ENCODE results near the gene RMDN3. TPM values are rescaled to one million over a fixed set of nuclear protein-coding genes. Genes with fewer than 3 reads are reported as not detected.
A peak's percentile ranks its signal among the peaks of the same experiment; 100 is the strongest.

Gene RMDN3
- total RNA-seq, 2 experiments from 2014 or later, result 30.9 to 33.1 TPM

DNA sequence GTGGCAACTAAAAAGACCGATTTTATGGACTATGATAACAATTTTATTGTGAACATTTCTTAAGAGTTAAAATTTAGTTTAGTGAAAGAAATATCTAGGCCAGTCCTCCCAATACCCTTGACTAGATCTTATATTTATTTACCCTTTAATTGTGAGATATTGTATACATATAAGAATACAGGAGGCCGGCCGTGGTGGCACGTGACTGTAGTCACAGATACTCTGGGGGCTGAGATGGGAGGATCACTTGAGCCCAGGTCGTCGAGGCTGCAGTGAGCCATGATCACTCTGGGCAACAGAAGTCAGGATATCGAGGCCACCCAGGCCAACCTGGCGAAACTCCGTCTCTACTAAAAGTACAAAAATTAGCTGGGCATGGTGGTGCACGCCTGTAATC is 756 bp upstream of the RMDN3 start:
- H3K27me3 Mint-ChIP-seq, result no peaks in the 10 kb centered on the region
- DNase-seq (no peak), ATAC-seq (no peak)
- CTCF ChIA-PET, result interaction anchor here (1.4 kb wide), 1 partner anchor 9 kb away, joined by 4 read pairs; no protein-coding TSS in a partner anchor
- peak overlapping the region; percentile 88 for H3K4me3 Mint-ChIP-seq
- no peaks in the 10 kb centered on the region for H3K9me3 Mint-ChIP-seq (ENCODE audit: low read depth)
- H3K36me3 Mint-ChIP-seq, result peaks cover 10% of the 10 kb centered on the region
- H3K27ac Mint-ChIP-seq, result peak overlapping the region; percentile 99
- peaks cover 28% of the 10 kb centered on the region for H3K4me1 Mint-ChIP-seq

DNA sequence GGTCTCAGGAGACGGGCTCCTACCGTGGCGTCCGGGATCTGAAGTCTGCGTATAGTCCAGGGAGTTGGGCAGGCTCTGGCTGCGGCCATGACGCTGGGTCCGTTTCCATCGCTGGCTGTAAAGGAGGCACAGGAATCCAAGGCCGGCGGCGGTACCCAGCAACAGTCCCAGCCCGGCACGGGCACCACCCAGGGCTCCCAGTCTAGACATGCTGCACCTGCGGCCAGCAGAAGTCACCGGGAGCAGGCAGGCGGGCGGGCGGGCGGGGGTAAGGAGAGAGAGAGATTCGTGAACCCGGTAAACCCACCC is 526 bp downstream of the RMDN3 start:
- Mint-ChIP-seq H3K27ac (peak overlapping the region; percentile 99), H3K4me3 (peak overlapping the region; percentile 88), H3K9me3 (ENCODE audit: low read depth) (no peaks in the 10 kb centered on the region), H3K4me1 (peaks cover 26% of the 10 kb centered on the region), H3K36me3 (peaks cover 10% of the 10 kb centered on the region), H3K27me3 (no peaks in the 10 kb centered on the region)
- DNase-seq (peak; percentile 58), ATAC-seq (peak; percentile 21)
- CTCF ChIA-PET, result interaction anchor here (1.2 to 2.6 kb wide), 3 partner anchors 10 to 28 kb away, joined by 5 to 21 read pairs (median 5); partner anchors contain the start of gene GCHFR

DNA sequence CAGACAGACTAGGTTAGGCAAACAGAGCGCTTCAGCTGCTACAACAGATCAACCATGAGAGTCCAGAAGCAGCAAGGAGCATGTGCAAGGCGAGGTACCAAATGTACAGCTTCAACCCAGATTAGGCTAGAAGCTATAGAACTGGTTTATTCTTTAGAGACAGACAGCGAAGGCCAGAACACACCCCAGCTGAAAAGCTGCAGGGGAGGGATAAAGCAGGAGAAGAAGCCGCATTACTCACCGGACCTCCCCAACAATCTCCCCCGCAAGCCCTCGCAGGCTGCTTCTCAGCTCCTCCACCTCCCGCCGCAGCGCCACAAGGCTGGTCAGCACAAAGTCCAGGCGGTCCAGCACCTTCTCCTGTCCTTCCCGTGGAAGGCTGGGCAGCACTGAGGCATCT is 3.3 kb downstream of the RMDN3 start:
- Mint-ChIP-seq H3K36me3 (peaks cover 13% of the 10 kb centered on the region), H3K4me1 (peaks cover 33% of the 10 kb centered on the region), H3K27ac (no peak overlapping the region), H3K4me3 (no peak overlapping the region), H3K27me3 (no peaks in the 10 kb centered on the region), H3K9me3 (ENCODE audit: low read depth) (no peaks in the 10 kb centered on the region)
- DNase-seq (no peak), ATAC-seq (no peak)
- CTCF ChIA-PET, result interaction anchor here (0.8 to 2.6 kb wide), 5 partner anchors 8 to 31 kb away, joined by 3 to 21 read pairs (median 7); partner anchors contain the start of gene GCHFR

GRCh38 chr15:40750885-40751284 is 4.2 kb downstream of the RMDN3 start:
- Mint-ChIP-seq H3K4me3 (no peak overlapping the region), H3K4me1 (peaks cover 38% of the 10 kb centered on the region), H3K9me3 (ENCODE audit: low read depth) (no peaks in the 10 kb centered on the region), H3K36me3 (peaks cover 13% of the 10 kb centered on the region), H3K27me3 (no peaks in the 10 kb centered on the region), H3K27ac (no peak overlapping the region)
- DNase-seq, result no peak
- ATAC-seq, result no peak
- CTCF ChIA-PET, result interaction anchor here (2.1 to 2.4 kb wide), 3 partner anchors 13 to 32 kb away, joined by 5 to 7 read pairs (median 7); partner anchors contain the start of gene GCHFR

- Mint-ChIP-seq H3K27ac (peak overlapping the region; percentile 42), H3K4me1 (peaks cover 50% of the 10 kb centered on the region), H3K9me3 (ENCODE audit: low read depth) (no peaks in the 10 kb centered on the region), H3K27me3 (no peaks in the 10 kb centered on the region), H3K36me3 (peaks cover 21% of the 10 kb centered on the region), H3K4me3 (no peak overlapping the region)
- CTCF ChIA-PET, result interaction anchor here (2.3 kb wide), 1 partner anchor 33 kb away, joined by 7 read pairs; no protein-coding TSS in a partner anchor
- no peak for DNase-seq
- ATAC-seq, result no peak
These were observed 5.9 kb downstream of the RMDN3 start for GRCh38 chr15:40749151-40749630.

DNA sequence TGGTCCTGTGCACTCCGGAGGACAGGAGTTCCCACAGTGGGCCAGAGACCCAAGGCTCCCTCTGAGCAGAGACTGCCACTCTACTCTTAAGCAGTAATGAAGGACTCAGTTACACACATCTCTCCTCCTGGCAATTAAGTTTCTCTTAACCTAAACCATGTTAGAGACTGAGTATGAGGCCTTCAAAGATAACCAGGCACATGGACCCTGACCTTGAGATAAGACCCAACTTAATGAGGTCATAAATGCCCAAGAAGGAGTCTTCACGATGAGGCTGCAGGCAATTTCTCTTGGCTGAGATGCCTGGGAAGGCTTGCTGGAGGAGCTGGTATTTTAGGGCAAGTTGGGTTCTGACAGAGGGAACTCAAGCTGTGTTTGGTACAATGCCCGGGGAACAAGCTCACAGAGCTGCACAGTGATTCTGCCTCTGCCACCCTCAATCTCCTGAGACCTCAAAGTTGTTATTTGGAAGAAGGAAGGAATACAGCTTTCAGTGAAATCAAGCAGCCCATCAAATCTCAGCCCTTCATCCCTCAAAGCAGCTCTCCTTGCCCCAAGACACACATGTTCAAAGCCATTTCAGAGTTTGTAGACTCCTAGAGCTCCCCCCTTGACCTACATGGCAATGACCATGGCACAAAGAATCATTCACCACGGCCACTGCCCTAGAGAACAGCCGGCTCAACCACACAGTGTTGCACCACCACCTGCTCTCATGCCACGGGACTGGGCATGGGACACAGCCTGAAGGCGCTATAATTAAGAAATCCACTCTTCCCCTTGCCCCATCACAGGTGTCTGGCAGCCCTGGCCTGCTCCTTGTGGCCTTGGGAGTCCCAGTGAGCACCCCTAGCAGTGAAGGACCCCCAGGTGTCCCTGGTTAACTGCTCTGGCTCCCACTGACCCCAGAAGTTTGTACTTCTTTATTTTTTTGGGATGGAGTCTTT is 7.1 kb downstream of the RMDN3 start:
- no peak overlapping the region for H3K4me3 Mint-ChIP-seq
- no peaks in the 10 kb centered on the region for H3K27me3 Mint-ChIP-seq
- no peak for DNase-seq
- H3K4me1 Mint-ChIP-seq, result peaks cover 51% of the 10 kb centered on the region
- peaks cover 24% of the 10 kb centered on the region for H3K36me3 Mint-ChIP-seq
- no peak for ATAC-seq
- CTCF ChIA-PET, result interaction anchor here (1.3 kb wide), 1 partner anchor 53 kb away, joined by 3 read pairs; the partner anchor contains the start of gene RAD51
- H3K9me3 Mint-ChIP-seq (ENCODE audit: low read depth), result no peaks in the 10 kb centered on the region
- peak overlapping the region; percentile 25 for H3K27ac Mint-ChIP-seq

DNA sequence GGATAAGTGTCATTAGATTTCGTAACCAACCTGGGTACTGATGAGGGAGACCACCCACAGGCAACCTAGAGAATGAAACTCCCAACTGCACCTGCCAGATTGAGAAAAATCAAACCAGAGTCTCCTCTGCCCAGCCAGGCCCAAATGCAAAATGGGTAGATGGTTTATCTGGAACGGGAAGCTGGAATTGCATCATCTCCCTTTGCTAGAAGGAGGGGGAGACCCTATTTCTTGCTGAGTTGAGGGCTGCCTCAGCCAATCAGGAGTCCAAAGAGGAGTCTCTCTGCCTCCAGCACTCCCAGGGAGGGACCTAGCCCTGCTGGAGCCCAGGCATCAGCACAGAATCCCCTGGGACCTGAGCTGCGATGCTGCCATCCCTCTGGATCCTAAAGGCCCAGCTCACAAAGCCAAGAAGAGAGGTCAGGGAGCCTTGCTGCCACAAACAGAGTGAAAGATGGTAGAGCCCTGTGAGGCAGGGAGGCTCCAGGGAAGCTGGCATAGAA is 8.1 kb downstream of the RMDN3 start:
- Mint-ChIP-seq H3K4me1 (peaks cover 50% of the 10 kb centered on the region), H3K36me3 (peaks cover 30% of the 10 kb centered on the region), H3K27me3 (no peaks in the 10 kb centered on the region), H3K4me3 (no peak overlapping the region), H3K9me3 (ENCODE audit: low read depth) (no peaks in the 10 kb centered on the region), H3K27ac (peak overlapping the region; percentile 6)
- DNase-seq (no peak), ATAC-seq (no peak)
- CTCF ChIA-PET, result interaction anchor here (0.6 to 4.1 kb wide), 3 partner anchors 35 to 139 kb away, joined by 3 to 23 read pairs (median 3); partner anchors contain the start of gene RAD51

DNA sequence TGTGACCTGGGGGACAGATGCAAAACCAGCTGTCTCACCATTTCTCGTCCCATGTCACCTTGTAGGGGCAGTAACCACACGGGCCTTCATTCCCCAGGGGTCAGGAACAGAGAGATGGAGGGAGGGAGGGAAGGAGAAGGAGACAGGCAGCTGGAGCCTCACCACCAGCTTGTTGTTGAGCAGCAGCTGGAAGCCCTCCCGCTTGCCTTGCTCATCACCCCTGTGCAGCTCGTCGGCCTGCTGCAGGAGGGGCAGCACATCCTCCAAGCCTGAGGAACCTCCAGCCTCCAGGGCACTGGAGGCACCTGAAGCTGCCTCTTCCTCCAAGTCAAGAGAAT is 10.3 kb downstream of the RMDN3 start:
- CTCF ChIA-PET, result interaction anchor here (0.8 to 4.1 kb wide), 12 partner anchors 8 to 147 kb away, joined by 3 to 23 read pairs (median 6); partner anchors contain the start of gene GCHFR
- H3K27ac Mint-ChIP-seq, result peak overlapping the region; percentile 97
- DNase-seq, result no peak
- no peaks in the 10 kb centered on the region for H3K9me3 Mint-ChIP-seq (ENCODE audit: low read depth)
- no peak overlapping the region for H3K4me3 Mint-ChIP-seq
- H3K36me3 Mint-ChIP-seq, result peaks cover 33% of the 10 kb centered on the region
- no peak for ATAC-seq
- H3K4me1 Mint-ChIP-seq, result peaks cover 52% of the 10 kb centered on the region
- H3K27me3 Mint-ChIP-seq, result no peaks in the 10 kb centered on the region

DNA sequence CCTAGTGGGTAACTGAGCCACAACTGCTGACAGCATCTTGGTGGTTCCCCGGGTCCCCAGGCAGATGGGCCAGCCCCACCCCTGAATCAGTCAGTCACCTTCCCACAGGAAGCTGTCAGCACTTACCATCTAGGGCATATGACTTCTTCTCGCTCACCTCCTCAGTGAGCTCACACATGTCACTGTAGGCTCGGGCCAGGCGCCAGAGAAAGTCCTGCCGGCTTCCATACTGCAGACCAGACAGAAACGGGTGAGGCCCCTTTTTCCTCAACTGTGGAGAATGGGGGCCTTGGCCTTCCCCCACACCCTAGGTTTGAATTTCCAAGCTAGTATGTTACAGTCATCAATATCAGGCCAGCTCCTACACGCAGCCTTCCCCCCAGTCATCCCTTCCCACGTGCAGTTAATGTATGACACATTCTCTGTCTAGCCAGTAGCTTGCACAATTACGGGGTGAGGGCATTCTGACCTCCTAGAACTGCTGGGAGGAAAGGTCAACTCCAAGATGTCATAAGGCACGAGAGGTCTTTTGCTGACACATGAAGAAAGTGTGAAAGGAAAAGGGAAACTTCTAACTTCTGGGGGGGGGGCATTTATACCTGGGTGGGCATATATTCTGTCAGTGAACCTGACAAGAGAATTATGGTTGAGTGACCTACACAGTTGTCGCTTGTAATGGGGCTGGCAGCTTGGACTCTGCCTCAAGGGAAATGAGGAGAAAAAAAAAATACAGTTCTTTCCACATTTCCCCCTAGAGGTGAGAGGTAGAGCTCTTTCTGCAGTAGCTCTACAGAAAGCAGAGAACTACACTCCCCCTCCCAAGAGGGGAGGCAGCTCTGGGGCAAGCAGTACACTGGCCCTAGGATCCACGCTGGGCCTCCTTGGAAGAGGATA is 10.9 kb downstream of the RMDN3 start:
- Mint-ChIP-seq H3K4me1 (peaks cover 52% of the 10 kb centered on the region), H3K27ac (peak overlapping the region; percentile 97), H3K27me3 (no peaks in the 10 kb centered on the region), H3K36me3 (peaks cover 36% of the 10 kb centered on the region), H3K4me3 (peak overlapping the region; percentile 39), H3K9me3 (ENCODE audit: low read depth) (no peaks in the 10 kb centered on the region)
- CTCF ChIA-PET, result interaction anchor here (0.6 to 4.1 kb wide), 20 partner anchors 9 to 150 kb away, joined by 3 to 23 read pairs (median 6); partner anchors contain the start of genes GCHFR, RAD51 and VPS18
- ATAC-seq, result peak; percentile 98
- DNase-seq, result peak; percentile 92

DNA sequence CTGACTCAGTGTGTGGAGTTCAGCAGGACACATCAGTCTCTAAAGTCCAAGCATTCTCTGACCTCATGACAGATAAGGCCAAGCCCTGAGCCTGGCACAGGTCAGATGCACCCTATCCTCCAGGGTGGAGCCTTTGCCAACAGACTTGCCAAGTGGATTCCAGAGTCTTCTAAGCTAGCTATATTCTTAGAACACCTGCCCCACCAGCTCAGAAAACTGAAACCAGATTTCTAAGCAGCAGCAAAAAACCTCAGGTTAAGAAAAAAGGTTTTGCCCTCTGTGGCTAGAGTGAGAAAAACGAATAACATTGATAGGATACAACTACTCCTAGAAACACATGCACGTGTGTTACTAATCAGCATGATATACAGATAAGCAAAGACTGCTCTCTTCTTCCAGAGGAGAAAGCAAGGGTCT is 11.6 kb downstream of the RMDN3 start:
- Mint-ChIP-seq H3K27ac (peak overlapping the region; percentile 97), H3K36me3 (peaks cover 40% of the 10 kb centered on the region), H3K27me3 (no peaks in the 10 kb centered on the region), H3K4me3 (peak overlapping the region; percentile 39), H3K4me1 (peaks cover 52% of the 10 kb centered on the region), H3K9me3 (ENCODE audit: low read depth) (no peaks in the 10 kb centered on the region)
- CTCF ChIA-PET, result interaction anchor here (0.6 to 4.1 kb wide), 19 partner anchors 10 to 151 kb away, joined by 3 to 23 read pairs (median 6); partner anchors contain the start of genes GCHFR, RAD51 and VPS18
- ATAC-seq, result no peak
- DNase-seq, result peak; percentile 52

DNA sequence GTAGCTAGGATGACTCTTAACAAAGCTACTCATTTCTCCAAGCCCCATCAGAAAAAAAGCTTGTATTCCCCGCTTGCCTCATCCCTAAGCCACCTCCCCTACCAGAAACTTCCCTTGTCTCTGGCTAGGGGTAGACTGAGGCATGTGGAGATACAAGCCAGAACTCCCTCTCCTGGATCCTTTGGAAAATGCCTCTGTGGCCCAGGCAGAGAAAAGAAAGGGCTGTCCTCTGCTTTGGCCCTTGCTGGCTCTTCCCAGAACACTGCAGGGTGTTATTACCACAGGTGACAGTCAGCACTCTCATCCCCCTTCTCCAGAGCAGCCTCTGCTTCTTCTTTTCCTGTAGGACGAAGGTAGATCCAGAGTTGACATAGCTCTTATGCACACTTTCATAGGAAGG is 15.2 kb downstream of the RMDN3 start:
- H3K4me3 Mint-ChIP-seq, result no peak overlapping the region
- peaks cover 29% of the 10 kb centered on the region for H3K4me1 Mint-ChIP-seq
- peaks cover 56% of the 10 kb centered on the region for H3K36me3 Mint-ChIP-seq
- H3K27me3 Mint-ChIP-seq, result no peaks in the 10 kb centered on the region
- H3K9me3 Mint-ChIP-seq (ENCODE audit: low read depth), result no peaks in the 10 kb centered on the region
- ATAC-seq, result no peak
- DNase-seq, result no peak
- CTCF ChIA-PET, result interaction anchor here (1.2 to 2.8 kb wide), 3 partner anchors 39 to 45 kb away, joined by 3 to 10 read pairs (median 7); partner anchors contain the start of gene RAD51
- H3K27ac Mint-ChIP-seq, result no peak overlapping the region

DNA sequence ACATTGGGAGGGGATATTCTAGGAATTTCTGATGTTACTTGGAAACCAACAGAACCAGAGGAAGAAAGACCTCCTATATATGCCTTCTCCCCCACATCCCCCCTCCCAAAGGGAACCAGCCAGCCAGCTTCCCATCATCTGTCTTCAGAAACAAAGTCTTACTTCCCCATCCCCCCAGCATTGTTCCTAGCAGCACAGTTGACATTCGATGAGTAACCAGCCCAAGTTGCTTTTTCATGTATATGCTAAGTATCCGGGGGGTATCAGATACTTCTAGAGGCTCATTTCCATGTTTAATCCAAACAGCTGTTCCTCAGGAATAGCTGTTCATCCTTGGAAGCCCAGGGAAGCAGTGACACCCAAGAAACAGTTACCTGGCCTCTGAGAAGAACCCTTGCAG is 16.0 kb downstream of the RMDN3 start:
- Mint-ChIP-seq H3K27ac (no peak overlapping the region), H3K4me1 (peaks cover 21% of the 10 kb centered on the region), H3K27me3 (no peaks in the 10 kb centered on the region), H3K9me3 (ENCODE audit: low read depth) (no peaks in the 10 kb centered on the region), H3K4me3 (no peak overlapping the region), H3K36me3 (peaks cover 56% of the 10 kb centered on the region)
- CTCF ChIA-PET, result interaction anchor here (1.2 to 2.8 kb wide), 4 partner anchors 38 to 65 kb away, joined by 3 to 10 read pairs (median 5); partner anchors contain the start of gene RAD51
- ATAC-seq (no peak), DNase-seq (no peak)
